Esophagus squamous epithelium (tissue), 4 donors: ENCODE data around the gene CASP7.

Experiments used
- CTCF ChIP-seq, 6 experiments: fragments of 450-650 bp in 4 of 6; fragments of 200-600 bp in 2 of 6; sonication (generic) in 2 of 6; IDR thresholded peaks; one replicate each; pipeline ENCODE4 v1.5.1; 2016 to 2019; ENCODE audit warnings: antibody characterized with exemption in 6 of 6, mild to moderate bottlenecking in 4 of 6, moderate library complexity in 4 of 6
- POLR2A ChIP-seq, 4 donors: fragments of 450-650 bp; IDR thresholded peaks; one replicate each; pipeline ENCODE4 v1.6.1; 2017; ENCODE audit warnings: antibody characterized with exemption in 4 of 4, mild to moderate bottlenecking in 4 of 4, moderate library complexity in 3 of 4

GRCh38 chr10:113666682-113667252 is 12.9 kb upstream of the CASP7 start:
- TF ChIP-seq CTCF (IDR thresholded peaks at IDR 0.05) (no peak), POLR2A (IDR thresholded peaks at IDR 0.05) (no peak)
